ENCODE results near the gene AMDHD2.
A peak's percentile ranks its signal among the peaks of the same experiment; 100 is the strongest.
"Not testable (repeated sequence)": the region's sequence is repeated elsewhere in the genome, so short reads cannot be mapped to it uniquely, and the experiment has no call there.

The AMDHD2 gene

DNA sequence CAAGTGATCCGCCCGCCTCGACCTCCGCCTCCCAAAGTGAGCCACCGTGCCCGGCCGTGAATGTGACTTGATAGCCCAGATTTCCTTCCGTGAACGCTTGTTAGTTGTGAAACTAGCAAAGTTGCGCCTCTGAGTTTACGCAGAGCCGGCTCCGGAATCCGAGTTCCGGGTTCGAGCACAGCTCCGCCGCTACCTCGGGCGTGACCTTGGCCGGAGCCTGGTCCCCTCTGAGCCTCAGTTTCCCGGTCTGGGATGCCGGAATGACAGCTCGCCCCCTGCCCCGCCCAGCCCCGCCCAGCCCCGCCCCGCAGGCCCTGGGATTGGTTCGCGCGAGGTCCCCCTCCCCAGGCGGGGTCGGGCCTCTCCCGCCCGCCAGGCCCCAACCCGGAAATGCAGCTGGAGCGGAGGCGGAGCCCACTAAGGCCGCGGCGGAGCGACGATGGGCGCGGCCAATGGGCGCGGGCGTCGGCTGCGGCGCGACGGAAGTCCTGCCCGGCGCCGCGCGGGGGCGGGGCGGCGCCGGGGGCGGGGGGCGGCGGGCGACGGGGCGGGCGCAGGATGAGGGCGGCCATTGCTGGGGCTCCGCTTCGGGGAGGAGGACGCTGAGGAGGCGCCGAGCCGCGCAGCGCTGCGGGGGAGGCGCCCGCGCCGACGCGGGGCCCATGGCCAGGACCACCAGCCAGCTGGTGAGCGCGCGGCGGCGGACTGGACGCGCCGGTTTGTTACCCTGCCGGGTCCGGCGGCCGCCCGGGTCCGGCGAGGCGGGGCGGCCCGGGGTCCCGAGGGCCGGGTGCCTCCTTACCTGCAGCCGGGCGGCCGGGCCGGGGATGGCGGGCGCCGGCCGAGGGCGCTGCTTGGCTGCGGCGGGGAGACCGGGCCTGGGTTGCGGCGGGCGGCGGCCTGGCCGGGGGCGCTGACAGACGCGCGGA is 17.5 kb downstream of the AMDHD2 start, which contains the start of gene PDPK1:
TSS of gene PDPK1 (plus strand) at position 571 of the 929 bp plus-strand sequence. CDS start at position 663, 92 bp downstream.
- peak; percentile 72 for ATAC-seq (ENCODE audit: low read depth)
- H3K36me3 Mint-ChIP-seq, result peaks cover 4% of the 10 kb centered on the region
- peak within 1 kb of the TSS; percentile 86 for H3K4me3 Mint-ChIP-seq
- H3K27ac Mint-ChIP-seq, result peak within 1 kb of the TSS; percentile 95
- H3K4me1 Mint-ChIP-seq, result peaks cover 22% of the 10 kb centered on the region
- no peaks in the 10 kb centered on the region for H3K27me3 Mint-ChIP-seq
- no peaks in the 10 kb centered on the region for H3K9me3 Mint-ChIP-seq
- peak; percentile 83 to 91 for DNase-seq (ENCODE audit: low spot score in 2 of 2)

GRCh38 chr16:2539192-2539844 is 19.1 kb downstream of the AMDHD2 start:
- DNase-seq (ENCODE audit: low spot score in 2 of 2); H3K9me3 Mint-ChIP-seq; ATAC-seq (ENCODE audit: low read depth); H3K36me3 Mint-ChIP-seq; H3K27me3 Mint-ChIP-seq: not testable (repeated sequence)
- peak overlapping the region; percentile 84 for H3K4me3 Mint-ChIP-seq
- peaks cover 22% of the 10 kb centered on the region for H3K4me1 Mint-ChIP-seq
- H3K27ac Mint-ChIP-seq, result peak overlapping the region; percentile 95

GRCh38 chr16:2539845-2540458 is 19.8 kb downstream of the AMDHD2 start:
- H3K4me1 Mint-ChIP-seq, result peaks cover 22% of the 10 kb centered on the region
- DNase-seq (ENCODE audit: low spot score in 2 of 2) (peak; percentile 34 to 51), ATAC-seq (ENCODE audit: low read depth) (peak; percentile 6)
- peak overlapping the region; percentile 77 for H3K4me3 Mint-ChIP-seq
- peak overlapping the region; percentile 95 for H3K27ac Mint-ChIP-seq
- H3K9me3 Mint-ChIP-seq, H3K27me3 Mint-ChIP-seq, H3K36me3 Mint-ChIP-seq: not testable (repeated sequence)

DNA sequence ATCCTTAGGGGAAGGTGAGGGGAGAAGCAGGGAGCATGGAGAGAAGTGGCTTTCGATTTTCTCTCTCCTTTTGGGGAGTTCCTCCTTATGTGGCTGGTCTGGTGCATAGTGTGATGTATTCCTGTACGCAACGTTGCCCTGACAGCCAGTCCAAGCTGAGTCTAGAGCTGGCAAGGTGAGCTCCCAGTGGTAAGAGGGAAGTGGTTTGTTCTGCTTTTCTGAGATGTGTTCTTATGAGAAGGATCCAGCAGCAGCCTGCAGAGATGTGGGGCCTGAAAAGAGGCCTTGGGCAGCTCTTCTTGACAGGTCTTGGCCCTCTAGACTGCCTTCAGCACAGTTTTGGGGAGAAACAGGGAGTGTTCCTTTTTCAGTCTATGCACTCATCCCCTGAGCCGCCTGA is 20.7 kb downstream of the AMDHD2 start:
- H3K4me1 Mint-ChIP-seq, result peaks cover 24% of the 10 kb centered on the region
- ATAC-seq (ENCODE audit: low read depth) (peak; percentile 56), DNase-seq (ENCODE audit: low spot score in 2 of 2) (peak; percentile 35 to 52)
- H3K27me3 Mint-ChIP-seq, H3K36me3 Mint-ChIP-seq, H3K9me3 Mint-ChIP-seq: not testable (repeated sequence)
- H3K4me3 Mint-ChIP-seq, result peak overlapping the region; percentile 69
- H3K27ac Mint-ChIP-seq, result peak overlapping the region; percentile 95

- peak overlapping the region; percentile 95 for H3K27ac Mint-ChIP-seq
- H3K4me1 Mint-ChIP-seq, result peaks cover 24% of the 10 kb centered on the region
- H3K36me3 Mint-ChIP-seq; H3K9me3 Mint-ChIP-seq; ATAC-seq (ENCODE audit: low read depth); H3K27me3 Mint-ChIP-seq: not testable (repeated sequence)
- DNase-seq (ENCODE audit: low spot score in 2 of 2), result peak in 1 of 2 donors; percentile 14
- H3K4me3 Mint-ChIP-seq, result peak overlapping the region; percentile 69
Observed at GRCh38 chr16:2541409-2541808, 21.2 kb downstream of the AMDHD2 start.

- H3K27me3 Mint-ChIP-seq; ATAC-seq (ENCODE audit: low read depth); H3K36me3 Mint-ChIP-seq; H3K9me3 Mint-ChIP-seq; H3K27ac Mint-ChIP-seq; DNase-seq (ENCODE audit: low spot score in 2 of 2); H3K4me3 Mint-ChIP-seq: not testable (repeated sequence)
- H3K4me1 Mint-ChIP-seq, result peaks cover 22% of the 10 kb centered on the region
Observed at GRCh38 chr16:2543771-2544170, 23.6 kb downstream of the AMDHD2 start.

DNA sequence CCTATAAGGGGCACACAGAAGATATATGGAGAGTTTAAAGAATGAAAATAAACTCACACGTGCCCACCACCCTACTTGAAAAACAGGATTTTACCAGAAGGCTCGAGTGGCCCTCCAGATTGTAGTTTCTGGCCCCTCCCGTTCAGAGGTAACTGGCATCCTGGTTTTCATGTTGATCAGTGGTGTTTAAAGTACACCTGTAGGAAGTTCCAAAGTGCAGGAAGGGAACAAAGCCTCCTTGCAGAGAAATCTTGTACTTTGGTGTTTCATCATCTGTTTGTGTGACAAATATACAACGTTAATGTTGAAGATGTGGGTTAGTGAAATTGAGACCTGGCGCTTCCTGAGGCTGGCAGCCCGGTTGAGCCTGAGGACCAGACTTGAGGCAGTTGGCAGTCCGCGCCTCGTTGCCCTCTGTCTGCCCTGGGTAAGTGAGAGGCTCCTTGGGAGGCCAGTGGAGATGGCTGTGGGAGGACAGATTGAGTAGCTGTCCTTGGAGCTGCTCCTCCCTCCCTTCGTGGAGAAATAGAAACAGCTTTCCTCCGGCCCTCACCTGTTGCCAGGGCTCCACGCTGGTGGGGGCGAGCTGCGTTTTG is 30.2 kb downstream of the AMDHD2 start:
- H3K27ac Mint-ChIP-seq; H3K4me3 Mint-ChIP-seq; H3K4me1 Mint-ChIP-seq; ATAC-seq (ENCODE audit: low read depth); H3K36me3 Mint-ChIP-seq; DNase-seq (ENCODE audit: low spot score in 2 of 2); H3K27me3 Mint-ChIP-seq; H3K9me3 Mint-ChIP-seq: not testable (repeated sequence)

DNA sequence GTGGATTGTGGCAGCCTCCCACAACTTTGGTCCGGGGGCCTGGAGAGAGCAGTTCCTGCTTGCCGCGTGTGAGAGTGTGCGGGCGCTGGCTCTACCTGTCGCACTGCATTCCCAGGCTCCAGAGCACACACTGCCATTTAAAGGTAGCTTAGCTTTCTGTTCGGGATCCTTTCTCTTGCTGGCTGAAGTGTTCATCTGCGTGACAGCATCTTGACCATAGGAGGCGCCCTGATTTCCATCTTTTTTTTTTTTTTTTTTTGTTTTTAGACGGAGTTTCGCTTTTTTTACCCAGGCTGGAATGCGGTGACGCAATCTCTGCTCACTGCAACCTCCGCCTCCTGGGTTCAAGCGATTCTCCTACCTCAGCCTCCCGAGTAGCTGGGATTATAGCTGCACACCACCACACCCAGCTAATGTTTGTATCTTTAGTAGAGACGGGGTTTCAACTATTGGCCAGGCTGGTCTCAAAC is 31.3 kb downstream of the AMDHD2 start:
- H3K4me3 Mint-ChIP-seq; H3K27me3 Mint-ChIP-seq; H3K4me1 Mint-ChIP-seq; H3K36me3 Mint-ChIP-seq; H3K27ac Mint-ChIP-seq; DNase-seq (ENCODE audit: low spot score in 2 of 2); ATAC-seq (ENCODE audit: low read depth); H3K9me3 Mint-ChIP-seq: not testable (repeated sequence)

GRCh38 chr16:2554709-2555425 is 34.7 kb downstream of the AMDHD2 start:
- not testable (repeated sequence) for H3K27me3 Mint-ChIP-seq; H3K36me3 Mint-ChIP-seq; H3K9me3 Mint-ChIP-seq; H3K4me1 Mint-ChIP-seq; H3K27ac Mint-ChIP-seq; H3K4me3 Mint-ChIP-seq; DNase-seq (ENCODE audit: low spot score in 2 of 2)
- peak; percentile 34 for ATAC-seq (ENCODE audit: low read depth)

GRCh38 chr16:2557150-2557549 is 37.0 kb downstream of the AMDHD2 start:
- H3K4me1 Mint-ChIP-seq; DNase-seq (ENCODE audit: low spot score in 2 of 2); H3K27ac Mint-ChIP-seq; H3K27me3 Mint-ChIP-seq; H3K4me3 Mint-ChIP-seq; ATAC-seq (ENCODE audit: low read depth); H3K36me3 Mint-ChIP-seq; H3K9me3 Mint-ChIP-seq: not testable (repeated sequence)

DNA sequence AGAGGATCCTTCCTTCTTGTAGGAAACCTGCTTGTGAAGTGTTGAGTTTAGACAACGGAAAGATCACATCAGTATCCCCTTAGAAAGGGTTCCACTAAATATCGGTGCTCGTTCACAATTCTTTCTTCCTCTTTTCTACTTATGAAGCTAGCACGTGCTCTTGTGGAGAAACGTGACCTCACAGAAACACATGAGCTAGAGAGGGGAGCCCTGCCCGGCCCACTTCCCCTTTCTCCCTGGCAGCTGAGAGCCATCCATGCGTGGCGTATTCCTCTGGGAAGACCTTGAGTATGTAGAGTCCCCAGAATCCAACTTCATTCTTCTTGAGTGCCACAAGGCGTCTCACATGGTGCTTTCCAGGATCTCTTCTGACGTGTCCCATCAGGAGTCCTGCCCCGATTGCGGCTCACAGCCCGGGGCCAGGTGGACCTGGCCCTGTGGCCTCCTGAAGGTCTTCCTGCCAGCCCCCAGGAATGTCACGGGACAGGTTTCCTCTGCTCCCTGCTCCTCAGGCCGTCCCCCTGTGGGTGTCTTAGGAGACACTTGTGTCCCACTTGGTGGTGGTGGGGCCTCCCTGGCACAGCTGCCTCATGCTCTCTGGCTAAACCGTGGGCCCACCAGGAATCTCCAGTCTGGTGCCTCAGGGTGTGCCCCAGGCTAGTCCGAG is 40.1 kb downstream of the AMDHD2 start:
- H3K36me3 Mint-ChIP-seq, H3K4me1 Mint-ChIP-seq, H3K27me3 Mint-ChIP-seq, H3K4me3 Mint-ChIP-seq, H3K9me3 Mint-ChIP-seq, H3K27ac Mint-ChIP-seq: not testable (repeated sequence)
- ATAC-seq (ENCODE audit: low read depth) (peak; percentile 85), DNase-seq (ENCODE audit: low spot score in 2 of 2) (peak; percentile 50 to 54)

- not testable (repeated sequence) for H3K9me3 Mint-ChIP-seq, H3K36me3 Mint-ChIP-seq, H3K27ac Mint-ChIP-seq, H3K4me3 Mint-ChIP-seq, H3K27me3 Mint-ChIP-seq, H3K4me1 Mint-ChIP-seq
- ATAC-seq (ENCODE audit: low read depth) (peak; percentile 72), DNase-seq (ENCODE audit: low spot score in 2 of 2) (peak; percentile 70 to 76)
Observed at GRCh38 chr16:2560798-2561133, 40.6 kb downstream of the AMDHD2 start.

- not testable (repeated sequence) for H3K36me3 Mint-ChIP-seq; H3K4me1 Mint-ChIP-seq; H3K9me3 Mint-ChIP-seq; DNase-seq (ENCODE audit: low spot score in 2 of 2); H3K27ac Mint-ChIP-seq; H3K4me3 Mint-ChIP-seq; ATAC-seq (ENCODE audit: low read depth); H3K27me3 Mint-ChIP-seq
Observed at GRCh38 chr16:2567506-2567905, 47.3 kb downstream of the AMDHD2 start.

Data from memory B cell (primary cell).